ENCODE data around the gene KDM4B.

GRCh38 chr19:4965061-4965460 is 3.9 kb upstream of the KDM4B start:
- no peak for TF ChIP-seq POLR2A (IDR thresholded peaks at IDR 0.05; ENCODE audit: low read depth, low read length)
- no peak for TF ChIP-seq TAF1 (IDR thresholded peaks at IDR 0.05; ENCODE audit: borderline replicate concordance, low read depth, low read length)
- no peak for TF ChIP-seq POLR2AphosphoS5 (IDR thresholded peaks at IDR 0.05; ENCODE audit: low read depth, low read length)

Measured in GM12892 (cell line).